SK-N-SH treated with all-trans-retinoic acid at 6 μM for 48 hours (cell line): ENCODE measurements around the gene MB21D2.

Experiments
- ATAC-seq: fragments of 200-7000 bp; cut with Tn5 transposase; 3 replicates; pipeline ENCODE4 v1.9.1; 2020; ENCODE audit warnings: mild to moderate bottlenecking, moderate library complexity
- ARNTL ChIP-seq: fragments of 450-650 bp; formaldehyde crosslinking; IDR thresholded peaks from 2 replicates; pipeline ENCODE4 v1.5.0; 2020; ENCODE audit warnings: low read depth, mild to moderate bottlenecking, moderate library complexity, borderline replicate concordance
- BACH2 ChIP-seq: fragments of 250-450 bp; sonication (Bioruptor Pico); IDR thresholded peaks from 2 replicates; pipeline ENCODE4 v1.9.0; 2021; ENCODE audit warnings: mild to moderate bottlenecking, borderline replicate concordance
- CREB5 ChIP-seq: fragments of 250-450 bp; sonication (Bioruptor Pico); IDR thresholded peaks from 2 replicates; pipeline ENCODE4 v1.5.1; 2020; ENCODE audit warnings: low read depth, mild to moderate bottlenecking, moderate library complexity
- CSDC2 ChIP-seq: fragments of 250-450 bp; sonication (Bioruptor Pico); IDR thresholded peaks from 2 replicates; pipeline ENCODE4 v1.5.0; 2020; ENCODE audit warnings: mild to moderate bottlenecking, moderate library complexity
- CSRNP3 ChIP-seq: fragments of 250-450 bp; sonication (Bioruptor Pico); IDR thresholded peaks from 2 replicates; pipeline ENCODE4 v1.5.1; 2021; ENCODE audit warnings: mild to moderate bottlenecking, moderate library complexity
- ESRRG ChIP-seq: fragments of 250-450 bp; sonication (Bioruptor Pico); IDR thresholded peaks from 2 replicates; pipeline ENCODE4 v1.6.1; 2021; ENCODE audit warnings: mild to moderate bottlenecking
- ISL1 ChIP-seq: fragments of 250-450 bp; sonication (Bioruptor Pico); IDR thresholded peaks from 2 replicates; pipeline ENCODE4 v2.1.2; 2022; ENCODE audit warnings: mild to moderate bottlenecking, moderate library complexity
- PATZ1 ChIP-seq: fragments of 250-450 bp; sonication (Bioruptor Pico); IDR thresholded peaks from 2 replicates; pipeline ENCODE4 v1.8.0; 2020; ENCODE audit warnings: mild to moderate bottlenecking, moderate library complexity, borderline replicate concordance
- POU6F1 ChIP-seq: fragments of 250-450 bp; sonication (Bioruptor Pico); IDR thresholded peaks from 2 replicates; pipeline ENCODE4 v1.8.0; 2021; ENCODE audit warnings: low read depth, mild to moderate bottlenecking, moderate library complexity, borderline replicate concordance
- PPARA ChIP-seq: fragments of 250-450 bp; sonication (Bioruptor Pico); IDR thresholded peaks from 2 replicates; pipeline ENCODE4 v1.5.0; 2020; ENCODE audit warnings: mild to moderate bottlenecking, borderline replicate concordance
- RARB ChIP-seq: fragments of 250-450 bp; sonication (Bioruptor Pico); IDR thresholded peaks from 2 replicates; pipeline ENCODE4 v1.8.0; 2021; ENCODE audit warnings: mild to moderate bottlenecking, moderate library complexity
- TOX ChIP-seq: fragments of 250-450 bp; sonication (Bioruptor Pico); IDR thresholded peaks from 2 replicates; pipeline ENCODE4 v1.8.0; 2021; ENCODE audit warnings: mild to moderate bottlenecking, moderate library complexity, borderline replicate concordance
- TSHZ2 ChIP-seq: fragments of 250-450 bp; sonication (Bioruptor Pico); IDR thresholded peaks from 2 replicates; pipeline ENCODE4 v1.5.0; 2020; ENCODE audit warnings: mild to moderate bottlenecking, moderate library complexity
- ZC3H10 ChIP-seq: fragments of 250-450 bp; sonication (Bioruptor Pico); IDR thresholded peaks from 2 replicates; pipeline ENCODE4 v1.5.1; 2021; ENCODE audit warnings: mild to moderate bottlenecking, moderate library complexity
- ZFP3 ChIP-seq: fragments of 250-450 bp; sonication (Bioruptor Pico); IDR thresholded peaks from 2 replicates; pipeline ENCODE4 v1.5.0; 2020; ENCODE audit warnings: mild to moderate bottlenecking, moderate library complexity
- ZFP30 ChIP-seq: fragments of 450-650 bp; formaldehyde crosslinking; IDR thresholded peaks from 2 replicates; pipeline ENCODE4 v1.5.0; 2022; ENCODE audit warnings: mild to moderate bottlenecking, moderate library complexity
- ZNF565 ChIP-seq: fragments of 450-650 bp; formaldehyde crosslinking; conservative IDR thresholded peaks from 2 replicates; pipeline ENCODE4 v1.5.0; 2020; ENCODE audit warnings: low read depth, mild to moderate bottlenecking, moderate library complexity
- ZNF70 ChIP-seq: fragments of 450-650 bp; formaldehyde crosslinking; IDR thresholded peaks from 2 replicates; pipeline ENCODE4 v1.5.0; 2020; ENCODE audit warnings: mild to moderate bottlenecking, moderate library complexity
- ZNF8 ChIP-seq: fragments of 450-650 bp; formaldehyde crosslinking; IDR thresholded peaks from 2 replicates; pipeline ENCODE4 v1.5.0; 2020; ENCODE audit warnings: mild to moderate bottlenecking, moderate library complexity

The MB21D2 gene

GRCh38 chr3:192894676-192895075 lies 23.0 kb downstream of the MB21D2 start:
- no peak for ATAC-seq
- no peak for TF ChIP-seq ZFP3
- TF ChIP-seq ZNF8 (CRISPR knock-in tag), result no peak
- TF ChIP-seq RARB (CRISPR knock-in tag), result no peak
- no peak for TF ChIP-seq ZNF70 (CRISPR knock-in tag)

GRCh38 chr3:192892981-192893700 lies 24.5 kb downstream of the MB21D2 start:
- TF ChIP-seq TOX (CRISPR knock-in tag) (peak; percentile 85; the same call in 1 of the 2 replicates), ISL1 (CRISPR knock-in tag) (peak; percentile 29), TSHZ2 (CRISPR knock-in tag) (no peak)
- ATAC-seq, result peak; percentile 65

- TF ChIP-seq CREB5 (CRISPR knock-in tag) (no peak), TOX (CRISPR knock-in tag) (no peak), ZNF8 (CRISPR knock-in tag) (no peak), ESRRG (no peak), CSDC2 (CRISPR knock-in tag) (no peak), POU6F1 (CRISPR knock-in tag) (no peak), CSRNP3 (CRISPR knock-in tag) (no peak), ISL1 (CRISPR knock-in tag) (no peak), ARNTL (no peak), ZFP3 (no peak), ZNF565 (no peak), ZC3H10 (CRISPR knock-in tag) (no peak), PPARA (CRISPR knock-in tag) (no peak), ZFP30 (CRISPR knock-in tag) (no peak), BACH2 (CRISPR knock-in tag) (no peak), PATZ1 (CRISPR knock-in tag) (no peak)
- no peak for ATAC-seq
These were observed 27.0 kb downstream of the MB21D2 start for GRCh38 chr3:192890347-192891335.
